Measurements from ENCODE around the gene UGT3A1. TPM values are rescaled to one million over a fixed set of nuclear protein-coding genes. Genes with fewer than 3 reads are reported as not detected.

Gene UGT3A1
- total and polyA plus RNA-seq, 2 experiments from 2014 or later, result 1.6 to 3.1 TPM

DNA sequence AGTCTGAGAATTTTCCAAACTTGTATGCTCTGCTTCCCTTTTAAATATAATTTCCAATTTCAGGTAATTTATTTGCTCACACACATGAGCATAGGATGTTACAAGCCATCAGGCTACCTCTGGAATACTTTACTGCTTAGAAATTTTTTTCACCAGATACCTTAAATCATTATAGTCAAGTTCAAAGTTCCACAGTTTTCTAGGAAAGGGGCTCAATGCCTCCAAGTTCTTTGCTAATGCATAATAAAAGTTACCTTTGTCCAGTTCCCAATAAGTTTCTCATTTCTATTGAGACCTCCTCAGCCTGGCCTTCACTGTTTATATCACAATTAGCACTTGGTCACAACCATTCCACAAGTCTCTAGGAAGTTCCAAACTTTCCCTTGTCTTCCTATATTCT, 16.2 kb upstream of the UGT3A1 start:
- ATAC-seq (no peak), DNase-seq (ENCODE audit: low spot score) (no peak)
- Histone ChIP-seq H2AFZ (no peak overlapping the region), H3K27me3 (ENCODE audit: insufficient read depth) (no peaks in the 10 kb centered on the region), H4K20me1 (replicated peaks; ENCODE audit: insufficient read depth) (no peaks in the 10 kb centered on the region), H3K9me2 (ENCODE audit: insufficient read depth) (peaks cover 3% of the 10 kb centered on the region; the same call in 1 of the 2 replicates), H3F3A (replicated peaks; ENCODE audit: low read depth) (no peaks in the 10 kb centered on the region), H3K4me1 (ENCODE audit: insufficient read depth) (no peaks in the 10 kb centered on the region), H3K36me3 (ENCODE audit: insufficient read depth) (peaks cover 3% of the 10 kb centered on the region; the same call in 1 of the 2 replicates), H3K4me2 (no peak overlapping the region), H3K27ac (ENCODE audit: low read depth) (no peak overlapping the region), H3K4me3 (no peak overlapping the region), H3K79me2 (replicated peaks; ENCODE audit: insufficient read depth) (no peaks in the 10 kb centered on the region)
- H3K36me3 Mint-ChIP-seq (ENCODE audit: low read depth), result peaks cover 15% of the 10 kb centered on the region; the same call in 2 of the 3 replicates
- H3K4me3 Mint-ChIP-seq, result no peak overlapping the region
- H3K27ac Mint-ChIP-seq, result no peak overlapping the region
- TF ChIP-seq EZH2phosphoT487 (IDR thresholded peaks at IDR 0.05; ENCODE audit: unreplicated experiment) (no peak), ZNF114 (CRISPR knock-in tag; IDR thresholded peaks at IDR 0.05) (no peak), EZH2 (IDR thresholded peaks at IDR 0.05; ENCODE audit: low read depth, unreplicated experiment) (no peak), CREB1 (CRISPR knock-in tag; IDR thresholded peaks at IDR 0.05; ENCODE audit: low read depth) (no peak), ZNF331 (CRISPR knock-in tag; IDR thresholded peaks at IDR 0.05; ENCODE audit: low read depth) (no peak)
- TF ChIP-seq, protein P1, sequence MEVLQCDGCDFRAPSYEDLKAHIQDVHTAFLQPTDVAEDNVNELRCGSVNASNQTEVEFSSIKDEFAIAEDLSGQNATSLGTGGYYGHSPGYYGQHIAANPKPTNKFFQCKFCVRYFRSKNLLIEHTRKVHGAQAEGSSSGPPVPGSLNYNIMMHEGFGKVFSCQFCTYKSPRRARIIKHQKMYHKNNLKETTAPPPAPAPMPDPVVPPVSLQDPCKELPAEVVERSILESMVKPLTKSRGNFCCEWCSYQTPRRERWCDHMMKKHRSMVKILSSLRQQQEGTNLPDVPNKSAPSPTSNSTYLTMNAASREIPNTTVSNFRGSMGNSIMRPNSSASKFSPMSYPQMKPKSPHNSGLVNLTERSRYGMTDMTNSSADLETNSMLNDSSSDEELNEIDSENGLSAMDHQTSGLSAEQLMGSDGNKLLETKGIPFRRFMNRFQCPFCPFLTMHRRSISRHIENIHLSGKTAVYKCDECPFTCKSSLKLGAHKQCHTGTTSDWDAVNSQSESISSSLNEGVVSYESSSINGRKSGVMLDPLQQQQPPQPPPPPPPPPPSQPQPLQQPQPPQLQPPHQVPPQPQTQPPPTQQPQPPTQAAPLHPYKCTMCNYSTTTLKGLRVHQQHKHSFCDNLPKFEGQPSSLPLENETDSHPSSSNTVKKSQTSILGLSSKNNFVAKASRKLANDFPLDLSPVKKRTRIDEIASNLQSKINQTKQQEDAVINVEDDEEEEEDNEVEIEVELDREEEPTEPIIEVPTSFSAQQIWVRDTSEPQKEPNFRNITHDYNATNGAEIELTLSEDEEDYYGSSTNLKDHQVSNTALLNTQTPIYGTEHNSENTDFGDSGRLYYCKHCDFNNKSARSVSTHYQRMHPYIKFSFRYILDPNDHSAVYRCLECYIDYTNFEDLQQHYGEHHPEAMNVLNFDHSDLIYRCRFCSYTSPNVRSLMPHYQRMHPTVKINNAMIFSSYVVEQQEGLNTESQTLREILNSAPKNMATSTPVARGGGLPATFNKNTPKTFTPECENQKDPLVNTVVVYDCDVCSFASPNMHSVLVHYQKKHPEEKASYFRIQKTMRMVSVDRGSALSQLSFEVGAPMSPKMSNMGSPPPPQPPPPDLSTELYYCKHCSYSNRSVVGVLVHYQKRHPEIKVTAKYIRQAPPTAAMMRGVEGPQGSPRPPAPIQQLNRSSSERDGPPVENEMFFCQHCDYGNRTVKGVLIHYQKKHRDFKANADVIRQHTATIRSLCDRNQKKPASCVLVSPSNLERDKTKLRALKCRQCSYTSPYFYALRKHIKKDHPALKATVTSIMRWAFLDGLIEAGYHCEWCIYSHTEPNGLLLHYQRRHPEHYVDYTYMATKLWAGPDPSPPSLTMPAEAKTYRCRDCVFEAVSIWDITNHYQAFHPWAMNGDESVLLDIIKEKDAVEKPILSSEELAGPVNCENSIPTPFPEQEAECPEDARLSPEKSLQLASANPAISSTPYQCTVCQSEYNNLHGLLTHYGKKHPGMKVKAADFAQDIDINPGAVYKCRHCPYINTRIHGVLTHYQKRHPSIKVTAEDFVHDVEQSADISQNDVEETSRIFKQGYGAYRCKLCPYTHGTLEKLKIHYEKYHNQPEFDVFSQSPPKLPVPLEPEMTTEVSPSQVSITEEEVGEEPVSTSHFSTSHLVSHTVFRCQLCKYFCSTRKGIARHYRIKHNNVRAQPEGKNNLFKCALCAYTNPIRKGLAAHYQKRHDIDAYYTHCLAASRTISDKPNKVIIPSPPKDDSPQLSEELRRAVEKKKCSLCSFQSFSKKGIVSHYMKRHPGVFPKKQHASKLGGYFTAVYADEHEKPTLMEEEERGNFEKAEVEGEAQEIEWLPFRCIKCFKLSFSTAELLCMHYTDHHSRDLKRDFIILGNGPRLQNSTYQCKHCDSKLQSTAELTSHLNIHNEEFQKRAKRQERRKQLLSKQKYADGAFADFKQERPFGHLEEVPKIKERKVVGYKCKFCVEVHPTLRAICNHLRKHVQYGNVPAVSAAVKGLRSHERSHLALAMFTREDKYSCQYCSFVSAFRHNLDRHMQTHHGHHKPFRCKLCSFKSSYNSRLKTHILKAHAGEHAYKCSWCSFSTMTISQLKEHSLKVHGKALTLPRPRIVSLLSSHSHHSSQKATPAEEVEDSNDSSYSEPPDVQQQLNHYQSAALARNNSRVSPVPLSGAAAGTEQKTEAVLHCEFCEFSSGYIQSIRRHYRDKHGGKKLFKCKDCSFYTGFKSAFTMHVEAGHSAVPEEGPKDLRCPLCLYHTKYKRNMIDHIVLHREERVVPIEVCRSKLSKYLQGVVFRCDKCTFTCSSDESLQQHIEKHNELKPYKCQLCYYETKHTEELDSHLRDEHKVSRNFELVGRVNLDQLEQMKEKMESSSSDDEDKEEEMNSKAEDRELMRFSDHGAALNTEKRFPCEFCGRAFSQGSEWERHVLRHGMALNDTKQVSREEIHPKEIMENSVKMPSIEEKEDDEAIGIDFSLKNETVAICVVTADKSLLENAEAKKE (CRISPR knock-in tag; IDR thresholded peaks at IDR 0.05), result no peak
- H3K27me3 Mint-ChIP-seq (ENCODE audit: insufficient read depth, low read depth, poor library complexity), result peaks cover 2% of the 10 kb centered on the region
- H3K9me3 Mint-ChIP-seq, result peaks cover 39% of the 10 kb centered on the region
- peaks cover 3% of the 10 kb centered on the region; the same call in 1 of the 3 replicates for H3K4me1 Mint-ChIP-seq

DNA sequence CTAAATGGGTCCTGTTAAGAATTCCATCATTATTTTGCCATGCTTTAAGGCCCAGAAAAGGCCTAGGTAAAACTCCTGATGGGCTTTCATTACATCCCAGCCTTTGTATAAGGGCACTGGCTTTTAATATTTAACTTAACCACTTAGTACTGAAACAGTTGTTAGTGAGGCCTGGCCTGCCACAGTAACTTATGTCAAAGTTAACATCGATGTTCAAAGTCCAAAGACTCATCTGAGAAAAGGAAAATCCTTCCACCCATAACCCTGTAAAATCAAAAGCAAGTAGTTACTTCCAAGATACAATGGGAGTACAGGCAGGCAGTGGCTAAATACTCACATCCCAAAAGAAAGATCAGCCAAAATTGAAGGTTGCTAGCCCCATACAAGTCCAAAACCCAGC, 15.0 kb upstream of the UGT3A1 start:
- ATAC-seq (no peak), DNase-seq (ENCODE audit: low spot score) (no peak)
- H3K9me3 Mint-ChIP-seq, result peaks cover 31% of the 10 kb centered on the region
- H3F3A ChIP-seq (replicated peaks; ENCODE audit: low read depth), result no peaks in the 10 kb centered on the region
- H3K27me3 Mint-ChIP-seq (ENCODE audit: insufficient read depth, low read depth, poor library complexity), result no peaks in the 10 kb centered on the region
- H3K4me2 ChIP-seq, result no peak overlapping the region
- H4K20me1 ChIP-seq (replicated peaks; ENCODE audit: insufficient read depth), result no peaks in the 10 kb centered on the region
- no peaks in the 10 kb centered on the region for H3K27me3 ChIP-seq (ENCODE audit: insufficient read depth)
- H3K9me2 ChIP-seq (ENCODE audit: insufficient read depth), result peaks cover 2% of the 10 kb centered on the region; the same call in 1 of the 2 replicates
- H3K27ac Mint-ChIP-seq, result no peak overlapping the region
- no peaks in the 10 kb centered on the region for H3K79me2 ChIP-seq (replicated peaks; ENCODE audit: insufficient read depth)
- no peak overlapping the region for H3K4me3 Mint-ChIP-seq
- H3K36me3 Mint-ChIP-seq (ENCODE audit: low read depth), result peaks cover 15% of the 10 kb centered on the region; the same call in 2 of the 3 replicates
- no peak overlapping the region for H2AFZ ChIP-seq
- H3K36me3 ChIP-seq (ENCODE audit: insufficient read depth), result peaks cover 3% of the 10 kb centered on the region; the same call in 1 of the 2 replicates
- peaks cover 3% of the 10 kb centered on the region; the same call in 1 of the 3 replicates for H3K4me1 Mint-ChIP-seq
- no peak overlapping the region for H3K27ac ChIP-seq (ENCODE audit: low read depth)
- H3K4me3 ChIP-seq, result no peak overlapping the region
- no peaks in the 10 kb centered on the region for H3K4me1 ChIP-seq (ENCODE audit: insufficient read depth)
- no peak for TF ChIP-seq EZH2 (IDR thresholded peaks at IDR 0.05; ENCODE audit: low read depth, unreplicated experiment)
- no peak for TF ChIP-seq POLR2AphosphoS5 (IDR thresholded peaks at IDR 0.05; ENCODE audit: low read depth)
- TF ChIP-seq STAT1 (IDR thresholded peaks at IDR 0.05; ENCODE audit: unreplicated experiment), result no peak
- no peak for TF ChIP-seq CREB1 (CRISPR knock-in tag; IDR thresholded peaks at IDR 0.05; ENCODE audit: low read depth)
- TF ChIP-seq NANOG (IDR thresholded peaks at IDR 0.05; ENCODE audit: borderline replicate concordance), result no peak
- TF ChIP-seq, protein P2, sequence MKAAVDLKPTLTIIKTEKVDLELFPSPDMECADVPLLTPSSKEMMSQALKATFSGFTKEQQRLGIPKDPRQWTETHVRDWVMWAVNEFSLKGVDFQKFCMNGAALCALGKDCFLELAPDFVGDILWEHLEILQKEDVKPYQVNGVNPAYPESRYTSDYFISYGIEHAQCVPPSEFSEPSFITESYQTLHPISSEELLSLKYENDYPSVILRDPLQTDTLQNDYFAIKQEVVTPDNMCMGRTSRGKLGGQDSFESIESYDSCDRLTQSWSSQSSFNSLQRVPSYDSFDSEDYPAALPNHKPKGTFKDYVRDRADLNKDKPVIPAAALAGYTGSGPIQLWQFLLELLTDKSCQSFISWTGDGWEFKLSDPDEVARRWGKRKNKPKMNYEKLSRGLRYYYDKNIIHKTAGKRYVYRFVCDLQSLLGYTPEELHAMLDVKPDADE (IDR thresholded peaks at IDR 0.05), result no peak
- TF ChIP-seq EZH2phosphoT487 (IDR thresholded peaks at IDR 0.05; ENCODE audit: unreplicated experiment), result no peak
- no peak for TF ChIP-seq REST (IDR thresholded peaks at IDR 0.05; ENCODE audit: unreplicated experiment)

Data from GM23338 (cell line).